ENCODE results near the gene AHDC1.

AHDC1 gene

GRCh38 chr1:27597516-27598294, 6.2 kb downstream of the AHDC1 start:
- DNase-seq (ENCODE audit: low spot score): no peak

- DNase-seq (ENCODE audit: low spot score): no peak
Observed at GRCh38 chr1:27596986-27597385, 7.0 kb downstream of the AHDC1 start.

GRCh38 chr1:27596261-27596660, 7.7 kb downstream of the AHDC1 start:
- no peak for DNase-seq (ENCODE audit: low spot score)

- DNase-seq (ENCODE audit: low spot score): no peak
Observed at GRCh38 chr1:27595597-27595996, 8.3 kb downstream of the AHDC1 start.

- no peak for DNase-seq (ENCODE audit: low spot score)
Observed at GRCh38 chr1:27594564-27595510, 9.1 kb downstream of the AHDC1 start.

- DNase-seq (ENCODE audit: low spot score): no peak
Observed at GRCh38 chr1:27593678-27594563, 10.0 kb downstream of the AHDC1 start.

- no peak for DNase-seq (ENCODE audit: low spot score)
Observed at GRCh38 chr1:27592931-27593677, 10.8 kb downstream of the AHDC1 start.

- no peak for DNase-seq (ENCODE audit: low spot score)
Observed at GRCh38 chr1:27592232-27592930, 11.6 kb downstream of the AHDC1 start.

GRCh38 chr1:27591622-27592021, 12.3 kb downstream of the AHDC1 start:
- no peak for DNase-seq (ENCODE audit: low spot score)

- no peak for DNase-seq (ENCODE audit: low spot score)
Observed at GRCh38 chr1:27590917-27591508, 12.9 kb downstream of the AHDC1 start.

GRCh38 chr1:27589841-27590426, 14.0 kb downstream of the AHDC1 start:
- no peak for DNase-seq (ENCODE audit: low spot score)

GRCh38 chr1:27589441-27589840, 14.5 kb downstream of the AHDC1 start:
- DNase-seq (ENCODE audit: low spot score): no peak

GRCh38 chr1:27588256-27589232, 15.4 kb downstream of the AHDC1 start:
- DNase-seq (ENCODE audit: low spot score): peak; percentile 78

- no peak for DNase-seq (ENCODE audit: low spot score)
Observed at GRCh38 chr1:27585684-27586083, 18.3 kb downstream of the AHDC1 start.

GRCh38 chr1:27584453-27584852, 19.5 kb downstream of the AHDC1 start:
- DNase-seq (ENCODE audit: low spot score): no peak

- no peak for DNase-seq (ENCODE audit: low spot score)
Observed at GRCh38 chr1:27583479-27583878, 20.5 kb downstream of the AHDC1 start.

- no peak for DNase-seq (ENCODE audit: low spot score)
Observed at GRCh38 chr1:27581823-27582243, 22.1 kb downstream of the AHDC1 start.

- DNase-seq (ENCODE audit: low spot score): no peak
Observed at GRCh38 chr1:27577504-27578188, 26.3 kb downstream of the AHDC1 start.

Measured in AG08396 (cell line).